NCI-H774 (cell line): Measurements from ENCODE around the gene CAST.

Source experiments
- DNase-seq: peaks from one replicate; lab custom pipeline; 2025; lab: John Stamatoyannopoulos, UW

Gene CAST

DNA sequence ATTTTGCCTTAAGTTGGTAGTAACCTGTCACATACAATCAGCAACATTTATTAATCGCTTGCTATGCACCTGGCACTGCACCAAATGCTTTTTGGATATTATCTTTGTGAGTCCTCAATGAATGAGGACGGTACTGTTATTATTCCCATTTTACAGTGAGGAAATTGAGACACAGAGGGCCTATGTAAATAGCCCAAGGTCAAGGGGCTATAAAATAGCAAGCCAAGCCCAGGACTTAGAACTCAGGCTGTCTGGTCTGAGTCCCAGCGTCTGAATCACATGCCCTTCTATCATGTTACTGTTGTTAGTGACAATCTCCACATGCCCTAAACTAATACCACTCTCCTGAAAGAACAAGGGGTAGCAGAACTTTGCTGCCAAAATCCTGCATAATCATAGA lies 85.5 kb downstream of the CAST start:
- no peak for DNase-seq

DNA sequence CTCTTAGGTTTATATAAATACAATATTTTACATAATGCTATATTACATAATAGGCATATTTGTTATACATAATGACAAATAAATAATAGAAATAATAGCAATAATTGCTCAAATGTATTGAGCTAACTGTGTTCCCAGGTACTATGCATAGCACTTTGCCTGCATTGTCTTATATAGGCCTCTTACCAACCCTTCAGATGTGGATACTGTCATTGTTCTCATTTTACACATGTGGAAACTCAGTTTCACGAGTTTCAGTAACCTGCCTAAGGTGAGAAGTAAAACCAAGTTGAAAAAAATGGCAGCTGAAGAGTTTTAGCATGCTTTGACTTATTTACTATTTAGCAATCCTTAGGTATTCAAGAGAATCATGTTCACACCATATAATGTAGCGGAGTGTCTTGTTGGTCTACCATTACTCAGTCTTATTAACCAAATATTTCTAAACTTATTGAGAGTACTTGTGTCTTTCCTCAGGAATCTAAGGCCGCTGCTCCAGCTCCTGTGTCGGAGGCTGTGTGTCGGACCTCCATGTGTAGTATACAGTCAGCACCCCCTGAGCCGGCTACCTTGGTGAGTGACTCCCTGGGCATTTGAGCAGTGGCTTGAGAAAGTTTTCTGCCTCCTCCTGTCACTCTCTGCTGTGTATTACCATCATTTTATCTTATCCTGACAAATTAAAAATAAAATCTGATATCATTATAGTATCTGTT lies 88.1 kb downstream of the CAST start:
- DNase-seq = no peak

- DNase-seq = no peak
These were observed 89.3 kb downstream of the CAST start for GRCh38 chr5:96751203-96752169.

- DNase-seq = peak; percentile 36
These were observed 90.3 kb downstream of the CAST start for GRCh38 chr5:96752341-96753016.

GRCh38 chr5:96753017-96753397 lies 90.8 kb downstream of the CAST start:
- DNase-seq = no peak

DNA sequence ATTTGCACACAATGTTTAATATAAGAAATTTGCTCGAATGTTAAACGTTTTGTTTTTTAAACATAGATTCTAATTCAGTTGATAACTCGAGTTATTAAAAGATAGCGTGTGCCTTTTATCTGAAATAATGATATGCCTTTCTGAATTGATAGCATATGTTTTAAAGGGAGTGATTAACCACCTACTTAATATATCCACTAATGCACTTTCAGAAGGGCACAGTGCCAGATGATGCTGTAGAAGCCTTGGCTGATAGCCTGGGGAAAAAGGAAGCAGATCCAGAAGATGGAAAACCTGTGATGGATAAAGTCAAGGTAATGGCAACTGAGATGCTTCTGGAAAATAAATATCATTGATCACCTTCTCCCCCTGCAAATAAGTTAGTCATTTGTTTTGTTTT lies 91.7 kb downstream of the CAST start:
- DNase-seq = no peak

DNA sequence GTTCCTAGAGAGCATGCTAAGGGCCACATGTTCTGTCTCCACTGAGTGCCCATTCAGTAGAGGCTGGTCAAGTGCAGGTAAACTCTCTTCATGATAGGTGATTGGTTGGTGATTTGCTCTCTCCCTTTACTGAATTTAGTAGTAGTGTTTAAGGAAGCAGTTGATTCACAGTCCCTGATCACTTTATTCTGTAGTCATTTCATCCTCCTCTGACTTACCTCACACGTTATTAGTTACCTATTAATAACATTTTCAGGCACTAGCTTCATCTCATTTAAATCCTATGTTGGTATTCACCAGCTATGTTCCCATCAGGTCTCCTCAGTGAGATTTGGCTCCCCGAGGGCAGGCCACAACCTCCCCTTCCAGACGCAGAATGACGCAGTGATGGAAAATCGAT lies 93.7 kb downstream of the CAST start:
- DNase-seq = no peak

- no peak for DNase-seq
These were observed 94.8 kb downstream of the CAST start for GRCh38 chr5:96756985-96757384.

DNA sequence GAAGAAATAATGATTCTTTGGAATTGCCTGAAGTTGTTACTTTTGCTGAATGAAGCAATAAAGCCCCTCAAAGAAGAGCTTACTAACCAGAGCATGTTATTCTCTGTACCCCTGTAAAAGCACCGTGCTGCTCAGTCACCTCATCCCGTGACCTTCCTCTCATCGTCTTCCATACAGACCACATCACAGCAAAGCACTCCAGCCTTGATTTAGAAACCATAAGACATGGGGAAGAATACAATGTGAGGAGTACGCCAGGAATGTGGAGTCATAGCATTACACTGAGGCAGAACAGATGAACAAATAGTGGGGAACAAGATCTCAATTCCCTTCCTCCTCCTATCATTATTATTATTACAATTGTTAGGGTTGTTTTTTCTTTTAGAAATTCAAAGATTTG lies 96.4 kb downstream of the CAST start:
- DNase-seq = no peak

DNA sequence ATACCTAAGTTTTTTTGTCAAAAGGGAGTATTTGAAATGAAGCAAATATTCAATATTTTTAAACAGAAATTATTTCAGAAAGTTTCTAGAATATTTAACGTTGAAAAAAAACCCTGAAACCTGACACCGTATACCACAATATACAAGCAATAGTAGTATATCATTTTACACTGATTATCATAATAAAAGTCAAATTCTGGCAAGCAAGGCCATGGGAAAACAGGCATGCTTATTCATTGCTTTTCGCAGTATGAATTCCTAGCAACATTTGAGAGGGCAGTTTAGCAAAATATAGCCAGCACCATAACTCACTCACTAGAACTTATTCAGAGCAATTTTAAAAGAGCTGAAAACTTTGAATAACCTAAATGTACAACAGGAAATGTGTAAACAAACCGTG lies 99.4 kb downstream of the CAST start:
- DNase-seq = no peak

GRCh38 chr5:96763026-96763425 lies 100.8 kb downstream of the CAST start:
- DNase-seq = no peak

- no peak for DNase-seq
These were observed 102.9 kb downstream of the CAST start for GRCh38 chr5:96765043-96765442.

DNA sequence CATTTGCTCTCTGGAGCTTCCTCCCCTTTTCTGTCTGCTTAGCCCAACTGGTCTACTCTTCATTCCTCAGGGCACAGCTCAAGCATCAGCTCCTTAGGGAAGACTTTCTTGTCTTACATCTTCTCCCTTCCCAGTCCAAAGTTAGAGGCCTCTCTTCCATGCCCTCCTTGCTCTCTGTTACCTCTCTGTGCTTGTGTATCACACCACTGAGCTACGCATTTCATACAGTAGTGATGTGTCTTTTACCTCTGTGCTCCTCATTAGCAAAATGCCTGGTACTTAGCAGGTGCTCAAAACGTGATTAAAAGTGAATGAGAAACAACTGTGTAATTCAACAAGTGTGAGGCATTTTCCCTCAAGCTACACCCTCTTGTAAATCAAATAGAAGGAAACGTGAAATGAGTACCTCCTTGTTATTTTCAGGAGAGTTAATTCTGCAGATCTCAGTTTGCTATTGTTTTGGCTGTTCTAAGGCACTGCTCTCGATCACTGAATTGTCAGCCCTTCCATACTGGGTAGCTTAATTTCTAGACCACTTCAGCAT lies 106.6 kb downstream of the CAST start:
- no peak for DNase-seq

DNA sequence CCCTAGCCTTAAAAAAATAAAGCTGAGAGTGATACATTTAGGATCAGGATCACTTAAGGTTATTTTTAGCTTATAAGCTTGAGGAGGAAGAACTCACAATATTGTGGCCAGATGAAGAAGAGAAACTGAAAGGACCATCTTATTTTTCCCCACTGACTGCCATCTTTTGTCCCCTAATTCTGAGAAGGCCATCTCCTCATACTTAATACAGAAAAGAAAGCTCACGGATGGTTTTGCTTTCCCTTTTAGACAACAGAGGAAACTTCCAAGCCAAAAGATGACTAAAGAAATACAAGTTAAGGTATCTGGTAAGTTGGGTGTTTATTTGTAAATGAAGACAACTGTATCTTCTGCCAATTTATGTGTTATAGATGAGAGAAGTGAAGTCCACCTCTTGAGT lies 109.2 kb downstream of the CAST start:
- DNase-seq = no peak

GRCh38 chr5:96772111-96772510 lies 109.9 kb downstream of the CAST start:
- no peak for DNase-seq

- no peak for DNase-seq
These were observed 110.4 kb downstream of the CAST start for GRCh38 chr5:96772542-96772941.

DNA sequence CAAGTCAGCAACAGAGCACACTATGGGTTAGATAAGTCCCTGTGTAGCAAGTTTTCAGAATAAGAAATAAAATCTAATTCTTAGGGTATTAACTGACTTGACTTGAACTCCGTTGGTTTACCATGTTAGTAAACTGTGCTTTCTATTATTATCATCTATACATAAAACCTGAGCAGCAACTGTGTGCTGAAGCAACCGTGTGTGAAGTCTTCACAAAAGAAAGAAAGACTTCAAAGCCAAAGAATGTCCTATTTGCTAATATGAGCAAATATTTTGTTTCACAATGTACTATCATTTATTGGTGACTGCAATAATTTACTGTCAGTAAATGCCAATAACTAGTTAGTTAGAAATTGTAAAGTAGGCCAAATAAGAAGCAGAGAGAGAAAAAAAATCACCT lies 112.9 kb downstream of the CAST start:
- no peak for DNase-seq

- DNase-seq = no peak
These were observed 113.5 kb downstream of the CAST start for GRCh38 chr5:96775689-96776088.

- peak; percentile 28 for DNase-seq
These were observed 114.4 kb downstream of the CAST start for GRCh38 chr5:96776621-96777020.

DNA sequence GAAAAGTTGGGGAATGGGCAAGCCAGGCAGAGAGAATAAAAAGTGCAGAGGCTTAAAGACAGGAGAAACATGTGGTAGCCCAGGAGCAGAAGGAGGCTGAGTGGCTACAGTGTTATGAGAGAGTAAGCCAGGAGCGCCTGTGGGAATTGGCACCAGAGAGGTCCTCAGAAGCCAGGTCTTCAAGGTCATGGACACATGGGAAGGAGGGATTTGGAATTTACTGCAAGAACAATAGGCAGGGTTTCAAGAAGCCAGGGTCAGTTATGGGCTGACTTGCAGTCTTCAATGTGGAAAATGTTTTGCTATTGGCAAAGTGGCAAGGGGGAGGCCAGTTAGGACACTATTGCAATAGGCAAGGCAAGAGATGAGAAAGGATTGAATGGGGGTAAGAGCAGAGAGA lies 116.2 kb downstream of the CAST start:
- DNase-seq = no peak

GRCh38 chr5:96780626-96781025 lies 118.5 kb downstream of the CAST start:
- no peak for DNase-seq
